NCI-H460 (cell line): Measurements from ENCODE around the gene PTPRB. TPM values are rescaled to one million over a fixed set of nuclear protein-coding genes. Genes with fewer than 3 reads are reported as not detected.
A peak's percentile ranks its signal among the peaks of the same experiment; 100 is the strongest.

Experiments used
- DNase-seq: peaks from one replicate; pipeline ENCODE4 v3.0.0-alpha.2; 2016; ENCODE audit warnings: low read depth; ENCODE audit errors: extremely low read depth
- total RNA-seq: library from RNA; depleted of rRNA; stranded (reverse); fragments of >200 nt; shearing (Covaris generic); gene quantifications from 2 replicates; pipeline ENCODE4 v1.2.3, GENCODE V29; 2014

The PTPRB gene
- total RNA-seq, 1 experiment from 2014 or later, result 1.0 TPM

DNA sequence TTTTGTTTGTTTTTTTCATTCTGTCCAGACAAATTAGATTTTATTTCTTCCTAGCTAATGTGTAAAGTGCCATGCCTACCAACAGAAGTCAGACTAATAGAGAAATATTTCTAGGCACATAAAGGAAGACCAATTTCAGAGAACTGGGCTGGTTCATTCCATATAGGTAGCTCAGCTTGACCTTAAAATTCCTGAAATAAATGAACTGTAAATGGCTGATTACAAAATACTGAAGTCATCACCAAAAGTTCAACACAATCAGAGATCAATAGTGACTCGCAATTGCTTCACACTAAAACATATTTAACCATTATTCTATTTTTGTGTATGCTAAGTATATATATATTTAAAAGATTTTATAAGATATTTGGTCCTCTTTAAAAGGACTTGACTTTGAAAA lies 34.2 kb downstream of the PTPRB start:
- DNase-seq, result no peak

DNA sequence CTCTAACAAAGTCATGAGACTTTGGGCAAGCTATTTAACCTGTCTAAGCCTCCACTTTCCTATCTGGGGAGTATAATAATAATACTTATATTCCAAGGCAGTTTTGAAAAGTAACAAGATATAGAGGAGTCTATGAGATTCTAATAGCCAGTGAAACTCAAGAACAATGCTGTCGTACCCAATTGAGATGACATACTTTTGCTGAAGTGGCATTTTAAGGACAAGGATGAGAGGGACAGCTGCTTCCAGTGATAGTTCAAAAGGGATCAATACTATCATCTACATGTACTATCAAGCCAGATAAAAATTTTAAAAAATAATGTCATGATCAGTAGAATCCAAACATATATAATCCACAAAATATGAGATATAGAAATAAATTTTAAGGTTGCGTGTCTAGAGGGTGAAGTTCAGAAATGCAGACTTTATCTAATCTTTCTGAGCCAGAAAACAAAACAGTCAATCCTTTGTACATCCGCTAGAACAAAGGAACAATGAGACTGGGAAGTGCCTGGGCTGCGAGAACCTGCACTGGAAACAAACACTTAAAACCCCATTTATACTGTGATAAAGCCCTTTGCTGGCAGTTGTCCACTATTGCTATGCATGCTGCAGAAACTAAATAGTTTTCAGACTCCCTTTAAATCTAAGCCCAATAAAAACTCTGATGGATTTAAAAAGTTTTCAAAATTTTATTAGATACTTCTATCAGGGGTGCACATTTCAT lies 38.6 kb downstream of the PTPRB start:
- no peak for DNase-seq

- no peak for DNase-seq
These were observed 44.6 kb downstream of the PTPRB start for GRCh38 chr12:70592664-70593063.

- no peak for DNase-seq
These were observed 46.5 kb downstream of the PTPRB start for GRCh38 chr12:70590549-70591226.

- DNase-seq, result peak; percentile 66
These were observed 47.2 kb downstream of the PTPRB start for GRCh38 chr12:70590051-70590450.

DNA sequence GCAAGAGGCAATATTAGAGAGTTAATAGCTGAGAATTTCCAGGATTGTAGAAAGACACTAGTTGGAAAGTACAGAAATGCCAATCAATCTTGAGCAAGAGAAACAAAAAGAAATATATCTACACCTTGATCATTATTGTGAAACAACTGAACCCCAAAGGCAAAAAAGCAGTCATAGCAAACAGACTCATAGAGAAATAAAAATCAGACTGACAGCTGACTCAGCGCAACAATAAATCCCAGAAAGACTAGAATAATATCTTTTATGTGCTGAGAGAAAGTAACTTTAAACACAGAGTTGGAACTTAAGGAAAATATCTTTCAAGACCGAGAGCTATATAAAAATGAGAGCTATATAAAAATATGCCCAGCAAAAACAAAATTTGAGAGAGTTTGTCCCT lies 52.9 kb downstream of the PTPRB start:
- DNase-seq, result no peak

DNA sequence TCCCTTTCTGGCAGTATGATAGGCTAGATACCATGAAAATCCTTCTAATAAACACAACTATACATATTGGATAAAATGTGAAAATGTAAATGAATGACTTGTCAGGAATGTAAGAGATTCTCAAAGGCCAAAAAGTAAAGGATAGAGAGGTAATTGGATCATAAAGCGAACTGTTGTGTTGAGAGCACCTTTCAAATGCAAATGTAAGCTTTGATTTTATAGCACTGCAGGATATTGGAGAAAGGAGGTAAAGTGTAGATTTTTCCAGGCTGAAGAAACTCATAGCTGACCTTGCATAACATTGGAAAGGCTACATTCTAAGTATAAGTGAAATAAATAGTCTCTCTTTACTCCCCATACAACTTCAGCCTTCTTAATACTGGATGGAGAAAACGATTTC lies 54.0 kb downstream of the PTPRB start:
- DNase-seq, result no peak

- no peak for DNase-seq
These were observed 56.0 kb downstream of the PTPRB start for GRCh38 chr12:70581208-70581607.

- DNase-seq, result no peak
These were observed 60.0 kb downstream of the PTPRB start for GRCh38 chr12:70577283-70577634.

GRCh38 chr12:70576341-70577282 lies 60.6 kb downstream of the PTPRB start:
- DNase-seq, result peak; percentile 81

DNA sequence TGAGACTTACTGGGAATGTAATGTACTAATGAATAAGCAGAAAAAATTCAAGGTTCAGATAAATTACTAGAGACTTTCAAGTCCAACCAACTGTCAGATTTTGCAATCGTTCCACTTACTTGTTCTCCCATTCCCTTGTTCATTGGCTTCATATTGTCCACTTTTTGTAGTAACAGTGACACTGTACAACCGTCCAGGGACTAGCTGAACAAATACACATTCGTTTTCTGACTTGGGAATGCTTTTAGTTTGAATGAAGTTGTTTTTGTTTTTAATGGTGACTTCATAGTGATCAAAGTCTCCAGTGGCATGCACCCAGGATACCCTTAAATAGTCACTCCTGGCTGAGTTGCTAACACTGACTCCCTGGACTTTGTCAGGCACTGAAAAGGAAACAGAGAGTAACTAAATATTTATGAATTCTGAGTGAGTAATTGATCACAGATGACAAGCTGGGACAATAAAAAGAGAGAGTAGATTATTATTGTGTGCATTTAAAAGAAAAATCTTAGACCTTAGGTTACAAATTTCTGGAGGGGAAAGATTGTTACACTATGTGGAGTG lies 65.4 kb downstream of the PTPRB start:
- no peak for DNase-seq

DNA sequence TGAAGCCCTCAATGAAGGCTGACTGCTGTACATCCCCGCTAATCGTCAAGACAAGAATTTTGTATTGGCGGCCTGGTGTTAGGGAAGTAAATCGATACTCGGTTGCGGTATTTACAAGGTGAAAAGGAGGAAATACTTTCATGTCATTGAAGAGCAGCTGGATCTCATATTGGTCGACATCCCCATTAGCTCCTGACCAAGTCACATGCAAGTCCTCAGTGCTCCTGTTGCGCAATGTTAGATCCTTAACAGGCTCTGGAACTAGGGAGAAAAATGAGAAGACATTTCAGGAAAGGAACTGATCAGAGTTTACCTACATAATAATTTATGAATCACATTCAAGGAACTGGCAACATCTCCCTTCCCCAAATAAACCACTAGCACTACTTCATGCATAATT lies 66.2 kb downstream of the PTPRB start:
- no peak for DNase-seq

GRCh38 chr12:70561550-70561949 lies 75.7 kb downstream of the PTPRB start:
- no peak for DNase-seq

DNA sequence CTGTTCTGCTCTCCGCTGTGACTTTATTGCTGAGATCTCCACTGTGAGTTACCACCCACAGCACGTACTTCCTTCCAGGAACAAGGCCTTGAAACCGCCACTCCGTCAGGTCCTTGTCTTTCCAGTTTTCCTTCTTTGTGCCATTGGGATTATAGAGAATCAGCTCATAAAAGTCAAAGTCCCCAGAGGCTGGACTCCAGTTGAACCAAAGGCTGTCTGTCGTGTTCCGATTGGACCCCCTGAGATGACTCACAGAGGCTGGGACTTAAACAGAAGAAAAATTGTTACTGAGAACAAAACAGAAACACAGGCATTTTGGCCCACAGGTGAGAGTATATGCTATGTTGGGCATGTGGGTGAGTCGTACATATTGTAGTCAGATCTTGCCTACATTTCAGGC lies 76.6 kb downstream of the PTPRB start:
- DNase-seq, result no peak

GRCh38 chr12:70559390-70559789 lies 77.8 kb downstream of the PTPRB start:
- no peak for DNase-seq

DNA sequence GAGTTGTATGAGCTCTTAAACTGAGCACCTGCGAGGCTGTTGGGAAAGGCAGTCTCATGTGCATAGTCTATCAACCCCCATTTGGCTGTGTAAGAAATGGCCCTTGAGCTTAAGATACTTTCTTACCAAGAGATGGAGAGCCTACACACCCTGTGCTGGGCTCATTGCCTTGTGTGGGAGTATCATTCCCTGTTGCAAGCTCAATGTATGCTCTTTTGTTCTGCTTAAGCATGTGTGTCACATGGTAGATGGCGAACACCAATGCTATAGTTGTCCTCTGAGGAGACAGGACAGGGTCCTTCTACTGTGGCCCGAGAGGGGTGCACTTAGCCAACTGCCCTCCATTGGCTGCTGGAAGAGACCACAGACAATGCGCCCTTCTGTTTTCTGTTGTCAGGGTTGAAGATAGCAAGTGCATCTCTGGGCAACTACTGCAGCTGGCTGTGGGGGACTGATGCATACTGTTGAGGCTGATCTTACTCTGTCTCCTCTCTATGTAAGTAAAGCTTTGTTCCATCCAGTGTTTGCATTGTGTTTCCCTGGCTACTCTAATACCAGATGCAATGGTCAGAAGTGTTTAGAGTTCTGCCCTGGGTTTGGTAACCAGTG lies 79.5 kb downstream of the PTPRB start:
- no peak for DNase-seq

GRCh38 chr12:70556179-70556869 lies 80.9 kb downstream of the PTPRB start:
- no peak for DNase-seq

DNA sequence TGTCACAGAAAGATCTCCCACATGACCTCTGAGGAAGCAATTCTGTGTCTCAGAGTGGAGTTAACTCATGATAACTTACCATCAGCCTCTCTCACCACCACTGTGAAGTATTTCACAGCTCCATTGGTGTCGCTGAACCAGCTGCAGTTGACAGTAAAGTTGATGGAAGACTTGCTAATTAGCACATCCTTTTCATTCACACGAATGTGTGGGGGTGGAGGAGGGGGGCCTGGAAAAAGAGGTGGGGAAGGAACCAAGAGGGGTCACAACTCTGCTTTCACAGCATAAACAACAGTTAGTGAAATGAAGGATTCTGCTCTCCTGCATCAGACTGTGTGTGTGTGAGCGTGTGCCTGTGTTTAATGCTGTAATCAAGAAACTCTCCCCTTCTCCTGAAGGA lies 82.1 kb downstream of the PTPRB start:
- no peak for DNase-seq

- peak; percentile 66 for DNase-seq
These were observed 83.8 kb downstream of the PTPRB start for GRCh38 chr12:70553391-70553859.

DNA sequence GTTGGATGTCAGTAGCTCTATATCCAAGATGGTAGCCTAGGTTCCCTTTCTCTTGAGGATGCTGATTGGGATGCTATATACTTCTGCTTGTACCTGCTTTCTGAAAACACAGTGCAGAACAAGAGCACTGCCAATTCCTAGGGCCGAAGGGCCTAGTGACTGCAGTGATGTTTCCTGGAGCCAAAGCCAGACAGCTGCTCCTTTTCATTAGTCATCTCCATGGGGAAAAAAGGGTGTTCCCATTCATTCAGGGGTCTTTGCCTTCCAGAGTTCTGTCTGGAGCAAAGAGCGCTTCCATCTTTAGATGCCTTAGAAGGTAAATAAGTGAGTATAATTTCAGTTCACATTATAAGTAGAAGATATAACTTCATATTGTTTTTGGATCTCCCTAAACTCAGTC lies 85.5 kb downstream of the PTPRB start:
- DNase-seq, result no peak
